HCT116 (cell line): ENCODE measurements around the gene RGS11. TPM values are rescaled to one million over a fixed set of nuclear protein-coding genes. Genes with fewer than 3 reads are reported as not detected.

Experiments used
- ATAC-seq: fragments of 200-7000 bp; cut with Tn5 transposase; 2 replicates; pipeline ENCODE4 v1.9.1; 2020; ENCODE audit warnings: mild to moderate bottlenecking, moderate library complexity
- BruUV-seq: library from RNA; stranded (reverse); fragments of 400-500 nt; replicated peaks from 2 replicates; lab custom pipeline; 2021; lab: Mats Ljungman, UMichigan
- CTCF ChIA-PET: fragments of 300-600 bp; sonication (Branson Sonifier 250); formaldehyde crosslinking; loops from one replicate; lab custom pipeline; 2021; ENCODE audit warnings: antibody characterized with exemption; lab: Charles Lee
- POLR2A ChIA-PET: fragments of 300-600, 350-600 bp; sonication (Branson Sonifier 250); formaldehyde crosslinking; loops from one replicate; lab custom pipeline; 2021; ENCODE audit warnings: antibody characterized with exemption; lab: Charles Lee
- RAD21 ChIA-PET, 2 experiments: fragments of 300-600 bp; sonication (Branson Sonifier 250); formaldehyde crosslinking; loops; one replicate each; lab custom pipeline; 2023; ENCODE audit warnings: low total read pairs in 2 of 2; ENCODE audit not compliant: uncharacterized antibody in 2 of 2, unreplicated experiment in 2 of 2, low non-redundant PET in 1 of 2; lab: Charles Lee
- DNase-seq: peaks from one replicate; pipeline ENCODE4 v3.0.0-alpha.2; 2010; ENCODE audit warnings: low read depth, low spot score
- H2AFZ ChIP-seq: fragments of 200-600 bp; shearing (Covaris generic), sonication (generic); 2 replicates; pipeline ENCODE4 v1.6.1; 2017; ENCODE audit warnings: low read depth, mixed run types, mixed read lengths, antibody characterized with exemption, low read length; ENCODE audit not compliant: poor library complexity, severe bottlenecking
- H3K27ac ChIP-seq: 2 replicates; pipeline ENCODE4 v1.5.1; 2012; ENCODE audit warnings: low read depth, low read length
- H3K27me3 ChIP-seq: fragments of 200-600 bp; sonication (generic); 2 replicates; pipeline ENCODE4 v1.6.1; 2016; ENCODE audit warnings: mixed run types, low read length, mixed read lengths; ENCODE audit not compliant: insufficient read depth
- H3K36me3 ChIP-seq, 2 experiments: fragments of 200-500 bp in 1 of 2; fragments of 200-600 bp in 1 of 2; sonication (Bioruptor generic) in 1 of 2; sonication (generic) in 1 of 2; 2 replicates each; pipeline versions ENCODE4 v1.5.1 to v1.6.1; 2014 to 2016; ENCODE audit warnings: low read length in 2 of 2, inconsistent platforms in 1 of 2, mixed read lengths in 1 of 2, mixed run types in 1 of 2; ENCODE audit not compliant: insufficient read depth in 2 of 2, control insufficient read depth in 1 of 2
- H3K4me1 ChIP-seq, 2 experiments: fragments of 200-600 bp in 1 of 2; sonication (generic) in 1 of 2; 2 replicates each; pipeline versions ENCODE4 v1.5.1 to v1.6.1; 2012 to 2017; ENCODE audit warnings: low read length in 2 of 2, inconsistent platforms in 1 of 2, mild to moderate bottlenecking in 1 of 2, mixed read lengths in 1 of 2, mixed run types in 1 of 2, moderate library complexity in 1 of 2; ENCODE audit not compliant: insufficient read depth in 2 of 2, control insufficient read depth in 1 of 2
- H3K4me2 ChIP-seq: fragments of 200-600 bp; sonication (generic); 2 replicates; pipeline ENCODE4 v1.6.1; 2017; ENCODE audit warnings: mixed run types, low read length, mixed read lengths
- H3K4me3 ChIP-seq, 2 experiments: fragments of 200-600 bp in 1 of 2; sonication (generic) in 1 of 2; replicated peaks in 1 of 2; 2 replicates each; pipeline ENCODE4 v1.5.1; 2011 to 2016; ENCODE audit warnings: low read length in 2 of 2, control low read depth in 1 of 2, low read depth in 1 of 2, mild to moderate bottlenecking in 1 of 2, mixed read lengths in 1 of 2, mixed run types in 1 of 2
- H3K79me2 ChIP-seq: fragments of 200-600 bp; sonication (generic); 2 replicates; pipeline ENCODE4 v1.6.1; 2017; ENCODE audit warnings: mild to moderate bottlenecking, mixed run types, low read length, moderate library complexity, mixed read lengths; ENCODE audit not compliant: insufficient read depth
- H3K9ac ChIP-seq: fragments of 200-600 bp; sonication (generic); 2 replicates; pipeline ENCODE4 v1.6.1; 2016; ENCODE audit warnings: low read length, mixed read lengths
- H3K9me2 ChIP-seq: fragments of 200-600 bp; sonication (generic), shearing (Covaris generic); 2 replicates; pipeline ENCODE4 v1.6.1; 2017; ENCODE audit warnings: mixed run types, mild to moderate bottlenecking, moderate library complexity; ENCODE audit not compliant: insufficient read depth
- H3K9me3 ChIP-seq, 2 experiments: fragments of 200-500 bp in 1 of 2; fragments of 200-600 bp in 1 of 2; sonication (Bioruptor generic) in 1 of 2; sonication (generic) in 1 of 2; 2 replicates each; pipeline ENCODE4 v1.6.1; 2014 to 2017; ENCODE audit warnings: low read length in 2 of 2, mixed read lengths in 2 of 2, inconsistent platforms in 1 of 2, low read depth in 1 of 2, mild to moderate bottlenecking in 1 of 2, mixed run types in 1 of 2, moderate library complexity in 1 of 2; ENCODE audit not compliant: control insufficient read depth in 1 of 2, insufficient read depth in 1 of 2
- H4K20me1 ChIP-seq: fragments of 200-600 bp; sonication (generic), shearing (Covaris generic); 2 replicates; pipeline ENCODE4 v1.6.1; 2017; ENCODE audit warnings: mixed run types, mild to moderate bottlenecking, moderate library complexity; ENCODE audit not compliant: insufficient read depth
- ATF3 ChIP-seq: IDR thresholded peaks from 2 replicates; pipeline ENCODE4 v1.6.1; 2012
- CBX3 ChIP-seq: IDR thresholded peaks from 2 replicates; pipeline ENCODE4 v1.6.1; 2012; ENCODE audit warnings: low read depth
- CEBPB ChIP-seq: IDR thresholded peaks from 2 replicates; pipeline ENCODE4 v1.6.1; 2012; ENCODE audit warnings: low read depth
- CTCF ChIP-seq, 3 experiments: fragments of 200-600 bp in 1 of 3; sonication (generic) in 1 of 3; IDR thresholded peaks in 2 of 3; conservative IDR thresholded peaks in 1 of 3; 2 replicates each; pipeline ENCODE4 v1.5.1; 2012 to 2017; ENCODE audit warnings: low read depth in 2 of 3, low read length in 2 of 3, antibody characterized with exemption in 1 of 3, borderline replicate concordance in 1 of 3, control low read depth in 1 of 3, mild to moderate bottlenecking in 1 of 3, mixed read lengths in 1 of 3, mixed run types in 1 of 3, moderate library complexity in 1 of 3; ENCODE audit not compliant: insufficient read depth in 1 of 3
- EGR1 ChIP-seq: IDR thresholded peaks from 2 replicates; pipeline ENCODE4 v1.6.1; 2012; ENCODE audit warnings: low read depth
- ELF1 ChIP-seq: IDR thresholded peaks from 2 replicates; pipeline ENCODE4 v1.6.1; 2012; ENCODE audit warnings: low read depth, borderline replicate concordance
- EZH2 ChIP-seq: fragments of 200-600 bp; sonication (generic); IDR thresholded peaks from 2 replicates; pipeline ENCODE4 v1.6.1; 2017; ENCODE audit warnings: antibody characterized with exemption, mixed run types
- EZH2phosphoT487 ChIP-seq: fragments of 200-600 bp; IDR thresholded peaks from 2 replicates; pipeline ENCODE4 v1.6.1; 2018; ENCODE audit warnings: antibody characterized with exemption, borderline replicate concordance
- JUND ChIP-seq: IDR thresholded peaks from 2 replicates; pipeline ENCODE4 v1.6.1; 2012
- POLR2AphosphoS5 ChIP-seq: IDR thresholded peaks from 2 replicates; pipeline ENCODE4 v1.6.1; 2011; ENCODE audit warnings: mild to moderate bottlenecking, low read depth, low read length, moderate library complexity
- RAD21 ChIP-seq: IDR thresholded peaks from 2 replicates; pipeline ENCODE4 v1.6.1; 2012; ENCODE audit warnings: low read depth, mild to moderate bottlenecking
- SIN3A ChIP-seq: IDR thresholded peaks from 2 replicates; pipeline ENCODE4 v1.6.1; 2012; ENCODE audit warnings: low read depth
- SP1 ChIP-seq: IDR thresholded peaks from 2 replicates; pipeline ENCODE4 v1.6.1; 2012; ENCODE audit warnings: low read depth
- SRF ChIP-seq: IDR thresholded peaks from 2 replicates; pipeline ENCODE4 v1.6.1; 2012; ENCODE audit warnings: low read depth
- TCF7L2 ChIP-seq: IDR thresholded peaks from 2 replicates; pipeline ENCODE4 v1.7.0; 2011; ENCODE audit warnings: borderline replicate concordance, inconsistent platforms; ENCODE audit not compliant: insufficient read depth, insufficient read length; ENCODE audit errors: extremely low read depth
- ZFX ChIP-seq: fragments of 450-650 bp; IDR thresholded peaks from 2 replicates; pipeline ENCODE4 v1.6.1; 2017
- ZNF274 ChIP-seq: fragments of 200-500 bp; sonication (Bioruptor generic); IDR thresholded peaks from 2 replicates; pipeline ENCODE4 v1.6.1; 2014; ENCODE audit warnings: mild to moderate bottlenecking, low read depth, low read length, inconsistent platforms
- intact Hi-C: fragments of 100-400 bp; cut with micrococcal nuclease; formaldehyde crosslinking; loops from 2 replicates; pipeline ENCODE4 v1.10.0; 2022
- total RNA-seq: library from RNA; stranded (reverse); gene quantifications from one replicate; pipeline ENCODE4 v1.2.1, GENCODE V29; 2021; ENCODE audit not compliant: unreplicated experiment

RGS11 gene
- total RNA-seq, 1 experiment from 2014 or later, result not detected

- intact Hi-C loops, result no loop called here
- CTCF ChIA-PET, result no interaction called here
- DNase-seq, result no peak
Observed at GRCh38 chr16:280005-280460, 4.3 kb upstream of the RGS11 start.

GRCh38 chr16:279531-279930 is 3.8 kb upstream of the RGS11 start:
- intact Hi-C loops, result no loop called here
- Histone ChIP-seq H3K27ac (no peak overlapping the region), H3K9ac (no peak overlapping the region), H3K79me2 (no peaks in the 10 kb centered on the region), H3K36me3 (no peaks in the 10 kb centered on the region), H2AFZ (no peak overlapping the region), H3K4me3 (no peak overlapping the region), H3K27me3 (no peaks in the 10 kb centered on the region), H3K4me2 (no peak overlapping the region), H3K9me3 (no peaks in the 10 kb centered on the region), H4K20me1 (no peaks in the 10 kb centered on the region), H3K9me2 (no peaks in the 10 kb centered on the region), H3K4me1 (no peaks in the 10 kb centered on the region)
- no peak for TF ChIP-seq SIN3A
- TF ChIP-seq SP1, result no peak
- no peak for TF ChIP-seq ZNF274
- TF ChIP-seq EZH2, result no peak
- no peak for TF ChIP-seq ATF3
- TF ChIP-seq SRF, result no peak
- TF ChIP-seq CTCF (IDR thresholded peaks at IDR 0.05 in 2 of 3, conservative IDR thresholded peaks at IDR 0.05 in 1 of 3; ENCODE audit: borderline replicate concordance in 1 of 3, insufficient read depth in 1 of 3, low read depth in 2 of 3, low read length in 2 of 3), result no peak
- no peak for TF ChIP-seq CBX3
- no peak for TF ChIP-seq ELF1
- TF ChIP-seq EGR1, result no peak
- TF ChIP-seq TCF7L2, result no peak
- no peak for TF ChIP-seq POLR2AphosphoS5
- no peak for TF ChIP-seq JUND
- TF ChIP-seq ZFX, result no peak
- no peak for TF ChIP-seq RAD21
- no peak for TF ChIP-seq EZH2phosphoT487
- TF ChIP-seq CEBPB, result no peak
- ATAC-seq (no peak), DNase-seq (no peak)
- no TSS peak for BruUV-seq
- RAD21 ChIA-PET, result no interaction called here
- POLR2A ChIA-PET, result no interaction called here
- CTCF ChIA-PET, result no interaction called here

More at GRCh38 chr16:280005-280460, 4.3 kb upstream of the RGS11 start:
- POLR2A ChIA-PET, result no interaction called here
- H3K27me3 ChIP-seq, result no peaks in the 10 kb centered on the region
- BruUV-seq, result no TSS peak
- H3K9me2 ChIP-seq, result no peaks in the 10 kb centered on the region
- no peaks in the 10 kb centered on the region for H3K36me3 ChIP-seq
- no peak overlapping the region for H3K9ac ChIP-seq
- H3K79me2 ChIP-seq, result no peaks in the 10 kb centered on the region
- H3K4me3 ChIP-seq, result no peak overlapping the region
- no peaks in the 10 kb centered on the region for H3K4me1 ChIP-seq
- no peak overlapping the region for H3K27ac ChIP-seq
- H3K9me3 ChIP-seq, result no peaks in the 10 kb centered on the region
- no peak overlapping the region for H2AFZ ChIP-seq
- no peak overlapping the region for H3K4me2 ChIP-seq
- TF ChIP-seq POLR2AphosphoS5, result no peak
- TF ChIP-seq RAD21, result no peak
- TF ChIP-seq, all 23 proteins: peak for 0
- RAD21 ChIA-PET, result no interaction called here
- no peaks in the 10 kb centered on the region for H4K20me1 ChIP-seq
- ATAC-seq, result no peak
